SKM-1 treated with dmso at 0.1 percent for 144 hours (cell line): ENCODE results near the gene OR2J3.
"Not testable (repeated sequence)": the region's sequence is repeated elsewhere in the genome, so short reads cannot be mapped to it uniquely, and the experiment has no call there.

Experiments used
- DNase-seq: peaks from one replicate; lab custom pipeline; 2025; ENCODE audit not compliant: unreplicated experiment; lab: John Stamatoyannopoulos, UW

The OR2J3 gene

GRCh38 chr6:29107758-29108157 is at the start of gene OR2J3:
TSS of gene OR2J3 (plus strand) at chr6:29108058. CDS start at chr6:29111891, 3,833 bp downstream.
- DNase-seq, result no peak

DNA sequence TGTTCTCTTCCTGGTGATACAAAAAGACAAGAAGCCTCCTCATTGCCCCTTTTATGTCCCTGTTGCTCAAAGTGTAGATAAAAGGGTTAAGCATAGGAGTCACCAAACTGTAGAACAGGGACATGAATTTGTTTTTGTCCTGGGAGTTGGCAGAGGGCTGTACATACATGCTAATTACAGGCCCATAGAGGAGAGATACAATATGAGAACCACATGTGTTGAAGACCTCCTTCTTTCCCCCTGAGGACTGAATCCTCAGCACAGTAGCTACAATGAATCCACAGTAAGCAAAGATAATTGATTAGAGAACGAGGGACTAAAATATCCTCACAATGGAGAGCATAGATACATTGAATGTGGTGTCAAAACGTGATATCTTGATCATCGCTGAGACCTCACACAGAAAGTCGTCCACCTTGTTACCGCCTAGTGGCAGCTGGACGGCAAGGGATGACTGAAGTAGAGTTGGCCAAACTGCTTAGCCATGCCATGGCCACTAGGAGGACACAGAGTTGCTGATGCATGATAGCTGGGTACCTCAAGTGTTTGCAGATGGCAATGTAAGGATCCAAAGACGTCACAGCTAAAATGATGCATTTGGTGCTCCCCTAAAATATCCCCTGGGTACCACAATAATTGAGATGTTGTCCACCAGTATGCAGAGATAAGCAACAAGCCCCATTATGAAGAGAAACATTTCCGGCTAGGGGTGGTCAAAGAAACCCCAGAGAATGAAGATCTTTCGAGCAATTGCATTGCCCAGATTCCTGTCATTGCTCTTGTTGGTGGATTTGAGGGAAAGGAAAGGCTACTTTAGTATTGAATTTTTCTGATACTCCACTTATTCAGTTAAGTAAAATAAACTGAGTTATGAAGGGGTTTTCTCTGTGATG is 35.8 kb upstream of the OR2J3 start:
- peak; percentile 61 for DNase-seq

DNA sequence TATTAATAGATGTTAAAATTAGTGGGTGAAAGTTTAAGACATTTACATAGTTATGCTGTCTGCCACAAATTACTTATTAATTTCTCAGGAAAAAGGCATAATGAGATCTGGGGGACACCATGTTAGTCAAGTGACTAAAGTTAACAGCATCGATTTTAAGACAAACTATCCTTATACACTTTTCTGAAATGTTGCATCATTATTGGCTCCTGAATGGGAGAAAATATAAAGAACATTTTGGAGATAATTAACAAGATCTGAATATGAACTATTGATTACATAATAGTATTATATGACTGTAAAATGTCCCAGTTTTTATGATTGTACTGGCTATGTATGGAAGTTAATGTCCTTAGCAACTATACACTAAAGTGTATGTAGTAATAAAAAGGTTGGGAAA is 28.7 kb upstream of the OR2J3 start:
- DNase-seq, result no peak

DNA sequence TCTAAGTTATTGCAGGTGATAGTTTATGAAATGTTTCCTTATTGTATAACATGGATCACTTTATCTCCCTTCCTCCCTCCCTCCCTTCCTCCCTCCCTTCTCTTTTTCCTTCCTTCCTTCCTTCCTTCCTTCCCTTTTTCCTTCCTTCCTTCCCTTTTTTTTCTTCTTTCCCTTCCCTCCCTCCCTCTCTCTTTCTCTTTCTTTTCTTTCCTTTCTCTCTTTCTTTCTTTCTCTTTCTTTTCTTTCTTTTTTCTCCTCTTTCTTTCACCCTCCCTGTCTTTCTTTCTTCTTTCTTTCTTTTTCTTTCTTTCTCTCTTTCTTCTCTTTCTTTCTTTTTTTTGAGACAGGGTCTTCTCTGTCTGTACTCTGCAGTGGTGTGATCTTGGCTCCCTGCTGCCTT is 26.5 kb upstream of the OR2J3 start:
- DNase-seq, result no peak

DNA sequence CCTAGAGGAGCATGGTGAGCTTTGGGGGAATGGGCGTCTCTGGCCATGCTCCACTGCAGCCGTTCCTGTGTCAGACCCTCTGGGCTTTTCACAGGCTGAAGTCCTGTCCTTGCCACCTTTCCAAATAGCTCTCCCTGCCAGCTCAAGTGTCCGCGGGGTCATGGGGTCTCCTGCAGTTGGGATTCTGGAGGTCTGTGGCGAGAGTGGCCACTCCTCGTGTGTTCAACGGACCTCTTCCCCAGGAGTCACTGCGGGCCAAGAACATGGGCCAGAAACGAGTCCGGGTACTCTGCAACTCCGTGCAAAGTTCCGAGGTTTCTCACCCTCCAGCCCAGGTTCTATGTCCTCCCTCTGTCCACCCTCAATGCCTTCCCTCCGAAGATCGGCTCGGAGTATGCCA is 25.4 kb upstream of the OR2J3 start:
- DNase-seq, result no peak

DNA sequence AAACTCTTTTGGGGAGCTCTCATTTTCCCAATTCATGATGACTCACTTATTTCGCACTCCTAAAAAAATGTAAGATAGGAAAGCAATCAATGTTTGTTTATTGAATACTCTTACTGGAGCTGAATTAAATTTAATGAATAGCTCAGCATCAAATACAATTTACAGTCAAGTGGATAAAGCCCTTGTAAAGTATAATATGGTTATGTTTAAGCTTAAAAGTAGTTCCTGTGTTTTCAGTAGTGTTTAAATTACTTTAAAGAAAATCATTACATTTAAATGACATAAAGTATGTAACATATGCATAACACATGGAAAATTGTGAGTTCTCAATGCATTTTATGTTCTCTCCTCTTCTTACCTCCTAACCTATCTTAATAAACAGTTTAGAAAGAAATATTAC is 20.6 kb upstream of the OR2J3 start, which contains the start of gene OR2B3:
Gene OR2B3, minus strand, starts transcription at position 101 of the 400 bp plus-strand sequence. Its CDS starts 65 bp downstream, at position 36.
- DNase-seq, result no peak

DNA sequence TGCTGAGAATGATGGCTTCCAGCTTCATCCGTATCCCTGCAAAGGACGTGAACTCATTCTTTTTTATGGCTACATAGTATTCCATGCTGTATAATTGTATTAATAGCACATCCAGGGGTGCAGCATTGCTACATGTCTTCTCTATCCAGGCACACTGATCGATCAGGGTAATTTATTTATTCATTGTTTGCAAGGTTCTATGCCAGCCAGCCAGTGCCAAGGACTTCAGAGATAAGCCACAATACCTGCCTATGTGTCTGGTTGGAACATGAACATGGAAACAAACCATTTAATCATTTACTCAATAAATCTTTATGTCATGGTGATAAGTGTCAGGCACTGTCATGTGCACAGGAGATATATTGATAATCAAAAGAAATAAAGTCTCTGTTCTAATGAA is 14.9 kb upstream of the OR2J3 start:
- DNase-seq, result no peak

DNA sequence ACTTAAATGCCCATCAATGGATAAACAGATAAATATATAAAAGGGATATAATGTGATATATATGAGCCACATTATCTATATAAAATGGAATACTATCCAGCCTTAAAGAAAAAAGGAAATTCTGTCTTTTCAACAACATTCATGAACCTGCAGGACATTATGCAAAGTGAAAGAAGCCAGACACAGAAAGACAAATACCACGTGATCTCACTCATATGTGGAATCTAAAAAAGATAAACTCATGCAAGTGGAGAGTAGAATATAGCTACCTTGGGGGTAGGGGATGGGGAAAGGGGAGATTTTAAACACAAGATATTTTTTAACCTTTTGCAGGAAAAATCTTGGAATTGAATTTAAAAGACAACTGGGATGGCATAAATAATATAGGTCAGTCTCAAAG is 10.1 kb upstream of the OR2J3 start:
- DNase-seq, result no peak

DNA sequence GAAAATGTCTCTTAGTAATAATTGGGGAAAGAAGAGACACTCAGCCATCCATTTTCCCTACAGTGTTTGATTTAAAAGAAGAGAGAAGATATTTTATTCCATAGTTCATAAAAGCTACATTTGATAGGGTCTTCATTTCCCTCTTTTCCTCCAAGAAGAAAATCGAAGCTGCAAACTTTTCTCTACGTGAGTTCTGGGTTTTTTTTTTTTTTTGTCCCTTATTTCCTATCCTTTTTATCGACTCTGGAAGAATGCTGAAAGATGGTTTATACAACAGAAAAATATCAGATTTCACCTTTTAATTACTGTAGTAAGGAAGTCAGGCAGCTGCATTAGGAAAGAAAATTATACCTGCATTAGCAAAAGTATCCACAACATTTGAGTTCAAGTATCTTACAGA is 8.7 kb upstream of the OR2J3 start, which contains the start of gene OR2J1:
Gene OR2J1, plus strand, starts transcription at position 301 of the 400 bp plus-strand sequence. CDS start 1,453 bp downstream, outside the sequence.
- no peak for DNase-seq

DNA sequence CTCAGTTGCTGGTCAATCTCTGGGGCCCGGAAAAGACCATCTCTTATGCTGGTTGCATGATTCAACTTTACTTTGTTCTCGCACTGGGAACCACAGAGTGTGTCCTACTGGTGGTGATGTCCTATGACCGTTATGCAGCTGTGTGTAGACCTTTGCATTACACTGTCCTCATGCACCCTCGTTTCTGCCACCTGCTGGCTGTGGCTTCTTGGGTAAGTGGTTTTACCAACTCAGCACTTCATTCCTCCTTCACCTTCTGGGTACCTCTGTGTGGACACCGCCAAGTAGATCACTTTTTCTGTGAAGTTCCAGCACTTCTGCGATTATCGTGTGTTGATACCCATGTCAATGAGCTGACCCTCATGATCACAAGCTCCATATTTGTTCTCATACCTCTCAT is 4.3 kb downstream of the OR2J3 start:
- no peak for DNase-seq

- not testable (repeated sequence) for DNase-seq
These were observed 7.1 kb downstream of the OR2J3 start for GRCh38 chr6:29114964-29115363.

GRCh38 chr6:29129326-29130012 is 21.6 kb downstream of the OR2J3 start:
- DNase-seq, result no peak

DNA sequence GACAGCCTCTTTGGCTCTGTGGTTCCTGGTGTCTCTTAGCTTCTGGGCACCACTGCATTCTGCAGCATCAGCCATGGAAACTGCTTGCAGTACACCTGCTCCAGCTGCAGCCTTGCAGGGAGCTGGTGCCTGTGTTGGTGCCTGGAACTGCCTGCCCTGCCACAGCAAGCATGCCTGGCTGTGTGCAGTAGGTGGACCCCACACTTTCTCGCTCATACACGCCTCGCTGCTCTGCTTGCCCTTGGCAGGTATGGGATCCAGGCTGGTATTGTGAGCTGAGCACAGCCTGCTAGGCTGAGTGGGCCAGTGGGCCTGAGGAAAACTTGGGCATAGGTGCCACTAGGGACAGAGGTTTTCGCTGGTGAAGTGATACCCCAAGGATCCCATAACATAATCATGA is 22.8 kb downstream of the OR2J3 start:
- DNase-seq, result no peak

GRCh38 chr6:29131691-29132090 is 23.8 kb downstream of the OR2J3 start:
- DNase-seq, result no peak

DNA sequence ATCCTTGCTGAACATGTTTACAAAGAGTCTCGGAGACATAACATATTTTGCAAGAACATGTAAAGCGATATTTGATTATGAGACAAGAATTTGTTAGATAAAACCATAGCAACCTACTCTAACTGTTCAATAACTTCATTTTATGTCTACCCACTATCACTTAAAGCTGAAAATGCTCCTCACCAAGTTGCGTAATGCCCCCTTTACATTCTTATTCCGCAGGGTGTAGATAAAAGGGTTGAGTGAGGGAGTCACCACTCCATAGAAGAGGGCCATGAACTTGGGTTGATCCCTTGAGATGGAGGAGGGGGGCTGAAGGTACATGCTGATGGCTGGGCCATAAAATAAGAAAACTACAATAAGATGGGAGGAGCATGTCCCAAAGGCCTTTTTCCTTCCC is 29.9 kb downstream of the OR2J3 start:
- no peak for DNase-seq

- DNase-seq, result no peak
These were observed 33.7 kb downstream of the OR2J3 start for GRCh38 chr6:29141606-29142005.

DNA sequence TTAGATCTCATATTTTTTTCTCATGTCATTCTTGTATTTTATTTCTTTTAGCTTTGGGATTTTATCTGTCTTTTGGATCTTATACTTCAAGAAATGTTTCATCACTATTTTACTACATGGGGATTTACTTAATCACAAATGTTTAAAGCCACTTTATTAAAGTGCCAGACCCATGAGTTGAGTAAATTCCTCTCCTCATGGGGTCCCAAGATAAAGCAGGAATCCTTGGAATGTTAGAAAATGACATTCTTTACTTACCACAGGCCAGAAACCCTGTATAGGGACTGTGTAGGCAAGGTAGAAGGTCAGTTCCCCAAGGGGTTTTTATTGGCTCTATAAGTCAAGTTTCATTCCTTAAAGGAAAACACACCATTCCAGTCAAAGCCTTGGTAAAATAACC is 34.5 kb downstream of the OR2J3 start:
- DNase-seq, result no peak

DNA sequence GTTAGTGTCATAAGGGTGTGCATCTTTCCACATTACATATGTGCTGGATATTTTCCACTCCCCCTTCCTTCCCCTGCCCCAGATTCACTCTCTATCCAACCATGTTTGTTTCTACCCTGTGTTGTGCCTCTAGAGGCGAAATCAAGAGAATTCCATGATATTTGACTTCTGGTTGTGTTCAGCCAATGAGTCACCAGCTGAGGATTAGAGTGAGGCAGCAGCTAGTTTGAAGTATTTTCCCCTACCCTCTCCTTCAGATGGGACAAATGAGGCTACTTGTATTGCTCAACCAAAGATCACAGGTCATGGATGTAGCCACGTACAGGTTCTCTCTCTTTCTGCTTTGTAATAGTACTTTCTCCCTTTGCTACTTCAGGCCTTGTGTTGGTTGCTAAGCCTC is 38.3 kb downstream of the OR2J3 start:
- DNase-seq, result no peak

DNA sequence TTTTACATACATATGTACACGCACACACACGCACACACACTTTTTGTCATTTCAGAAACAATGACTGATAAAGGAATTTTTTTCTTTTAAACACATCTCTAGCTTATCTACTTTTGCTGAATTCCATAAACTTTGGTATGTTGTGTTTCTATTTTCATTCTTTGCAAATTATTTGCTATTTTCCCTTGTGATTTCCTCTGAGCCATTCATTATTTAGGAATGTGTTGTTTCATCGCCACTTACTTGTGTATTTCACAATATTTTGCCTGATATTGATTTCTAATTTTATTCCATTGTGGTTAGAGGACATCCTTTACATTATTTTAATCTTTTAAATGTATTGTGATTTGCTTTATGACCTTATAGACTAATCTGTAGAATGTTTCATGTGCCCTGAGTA is 39.2 kb downstream of the OR2J3 start:
- no peak for DNase-seq

- not testable (repeated sequence) for DNase-seq
These were observed 41.6 kb downstream of the OR2J3 start for GRCh38 chr6:29149444-29149843.

- DNase-seq, result no peak
These were observed 45.2 kb downstream of the OR2J3 start for GRCh38 chr6:29153083-29153482.

GRCh38 chr6:29155182-29155581 is 47.3 kb downstream of the OR2J3 start:
- not testable (repeated sequence) for DNase-seq
